GM19328 (cell line): ENCODE results near the gene ITGB1BP1.

Experiments used
- ATAC-seq: cut with Tn5 transposase; IDR thresholded peaks from one replicate; pipeline ENCODE4 v1.9.1; 2021; ENCODE audit warnings: mild to moderate bottlenecking, moderate library complexity; ENCODE audit not compliant: unreplicated experiment

The ITGB1BP1 gene

DNA sequence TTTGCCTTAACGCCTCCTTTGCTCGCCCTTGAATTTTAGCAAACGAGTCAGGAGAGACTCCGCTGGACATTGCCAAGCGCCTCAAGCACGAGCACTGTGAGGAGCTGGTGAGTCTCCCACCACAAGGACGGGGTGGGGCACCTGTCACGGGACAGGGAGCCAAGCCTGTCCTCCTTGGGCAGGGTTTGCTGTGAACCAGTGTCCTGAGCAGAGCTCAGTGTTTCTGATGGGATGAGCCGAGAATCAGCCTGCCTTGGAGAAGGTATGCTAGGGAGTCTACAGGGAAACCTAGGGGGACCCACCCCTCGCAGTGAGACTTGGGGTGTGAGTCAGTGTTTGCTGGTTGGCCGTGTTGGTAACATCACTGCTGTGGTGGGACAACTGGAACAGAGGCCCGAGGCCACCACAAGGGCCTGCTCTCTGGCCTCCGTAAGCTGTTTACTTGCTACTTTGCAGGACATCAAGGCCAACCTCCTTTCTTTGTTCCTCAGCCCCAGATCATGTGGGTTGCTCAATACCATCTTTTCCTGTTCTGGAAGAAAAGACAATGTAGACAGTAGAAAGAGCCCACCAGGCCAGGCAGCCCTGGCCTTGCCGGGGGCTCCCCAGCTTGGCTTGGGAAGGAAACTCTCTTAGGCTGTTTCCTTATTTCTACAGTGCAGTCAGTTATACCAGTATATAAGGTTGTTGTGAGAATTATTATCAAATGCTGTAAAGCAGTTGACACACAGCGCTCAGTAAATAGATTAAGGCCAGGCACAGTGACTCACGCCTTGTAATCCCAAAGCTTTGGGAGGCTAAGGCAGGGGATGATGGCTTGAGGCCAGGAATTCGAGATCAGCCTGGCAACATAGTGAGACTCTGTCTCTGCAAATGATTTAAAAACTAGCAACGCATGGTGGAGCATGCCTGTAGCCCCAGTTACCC lies 42.4 kb downstream of the ITGB1BP1 start:
- ATAC-seq = no peak

DNA sequence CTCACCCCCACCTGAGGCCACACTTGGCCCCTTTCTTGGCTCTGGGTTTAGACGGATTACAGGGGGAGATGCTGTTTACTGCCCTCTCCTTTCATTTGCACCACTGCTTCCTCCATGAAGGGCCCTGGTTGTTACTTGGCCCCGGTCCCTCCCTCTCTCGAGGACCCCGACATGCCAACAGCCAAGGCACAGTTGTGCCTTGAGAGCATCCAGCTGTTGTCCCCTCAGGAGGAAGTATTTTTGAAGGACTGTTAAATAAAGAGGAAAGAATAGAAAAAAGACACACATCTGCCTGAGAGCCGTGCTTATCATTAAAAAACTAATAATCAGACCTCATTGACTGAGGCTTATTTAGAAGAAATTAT lies 44.0 kb downstream of the ITGB1BP1 start:
- ATAC-seq = no peak

DNA sequence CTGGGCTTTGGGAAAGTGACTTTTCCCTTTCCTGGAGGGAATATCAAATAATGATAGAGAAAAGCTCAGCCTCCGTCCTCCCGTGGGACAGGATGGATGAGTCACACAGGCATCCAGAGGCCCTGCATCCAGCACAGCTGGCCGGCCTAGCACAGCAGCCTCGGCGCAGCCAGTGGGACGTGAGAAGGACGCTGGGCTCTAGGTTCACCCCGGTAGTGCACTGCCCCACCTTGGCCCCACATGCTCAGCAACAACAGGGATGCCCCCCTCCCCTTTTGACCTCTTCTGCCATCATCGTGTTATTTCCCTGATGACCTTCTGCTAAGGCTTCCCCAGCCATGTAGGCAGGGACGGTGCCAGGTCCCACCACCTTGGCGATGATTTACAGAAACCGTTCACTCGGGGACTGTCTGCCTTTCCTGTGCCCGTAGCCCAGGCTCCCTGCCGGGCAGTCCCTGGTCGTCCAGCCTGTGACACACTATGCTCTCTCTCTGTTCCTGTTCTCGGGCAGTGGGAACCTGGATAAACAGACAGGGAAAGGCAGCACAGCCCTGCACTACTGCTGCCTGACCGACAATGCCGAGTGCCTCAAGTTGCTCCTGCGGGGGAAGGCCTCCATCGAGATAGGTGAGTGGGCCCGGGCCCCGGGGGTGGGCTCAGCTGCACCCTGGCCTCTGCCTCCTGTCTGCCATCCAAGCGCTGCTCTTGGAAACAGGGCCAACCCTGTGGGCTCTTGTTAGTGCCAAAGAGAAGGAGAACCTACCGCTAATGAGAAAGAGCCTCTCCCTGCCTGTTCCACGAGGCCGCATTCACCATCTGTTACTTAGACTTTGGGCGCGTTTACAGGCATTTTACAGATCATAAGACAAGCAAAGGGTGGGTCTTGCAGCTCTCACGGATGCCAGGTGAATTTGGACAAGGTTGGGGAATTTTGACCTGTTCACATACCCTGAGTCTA lies 44.6 kb downstream of the ITGB1BP1 start:
- ATAC-seq = no peak

- ATAC-seq = no peak
Observed at GRCh38 chr2:9377461-9378097, 45.7 kb downstream of the ITGB1BP1 start.

DNA sequence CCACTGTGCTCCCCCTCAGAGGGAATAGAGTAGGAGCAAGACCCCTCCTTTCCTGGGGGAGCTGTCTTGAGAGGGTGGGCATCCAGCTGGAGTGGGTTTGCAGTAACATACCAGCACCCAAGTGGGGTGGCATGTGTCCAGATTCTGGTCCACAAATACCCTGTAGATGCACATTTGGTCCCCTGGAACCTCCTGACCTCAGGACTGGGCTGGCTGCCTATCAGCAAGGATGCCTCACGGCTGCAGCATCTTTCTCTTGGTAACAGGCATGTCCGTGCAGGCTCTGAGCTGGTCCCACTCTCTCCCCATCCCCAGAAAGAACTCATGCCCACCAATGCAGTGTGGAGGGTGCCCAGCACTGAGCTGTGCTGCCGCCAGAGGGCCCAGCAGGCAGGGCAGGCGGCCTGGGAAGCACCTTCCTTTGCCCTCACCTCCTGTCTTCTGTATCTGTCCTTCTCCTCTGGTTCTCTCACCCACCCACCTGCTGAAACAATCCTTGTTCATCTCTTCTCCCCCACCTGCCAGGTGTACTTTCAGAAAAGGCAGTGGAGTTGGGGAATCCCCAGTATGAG lies 47.4 kb downstream of the ITGB1BP1 start:
- ATAC-seq = no peak

DNA sequence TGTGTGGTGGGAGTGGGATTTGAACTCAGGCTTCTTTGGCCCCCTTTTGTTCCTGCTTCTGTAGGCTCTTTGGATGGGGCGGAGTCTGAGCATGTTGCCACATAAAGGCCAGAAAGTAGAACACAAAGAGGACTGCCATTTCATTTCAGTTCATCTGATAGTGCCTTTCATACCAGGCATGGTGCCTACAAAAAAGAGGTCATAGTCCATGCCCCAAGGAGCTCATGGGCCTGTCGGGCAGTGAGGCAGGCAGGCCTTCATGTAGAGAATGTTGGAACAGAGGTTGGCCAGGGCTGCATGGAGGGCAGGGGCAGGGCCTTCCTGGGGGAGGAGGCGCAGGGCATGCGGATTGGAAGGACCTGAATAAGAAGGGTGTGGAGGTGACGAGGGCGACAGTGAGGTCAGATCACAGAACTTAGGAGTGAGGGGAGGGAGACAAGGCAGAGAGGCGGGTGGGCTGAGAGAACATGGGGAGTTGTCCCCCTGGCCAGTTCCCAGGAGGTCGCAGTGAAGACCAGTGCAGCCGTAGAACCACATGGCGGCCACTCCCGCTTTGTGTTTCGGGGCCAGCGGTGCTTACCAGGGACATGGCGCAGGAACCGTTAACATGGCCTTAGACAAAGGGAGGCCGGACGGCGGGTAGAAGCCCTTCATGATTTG lies 49.1 kb downstream of the ITGB1BP1 start:
- no peak for ATAC-seq

DNA sequence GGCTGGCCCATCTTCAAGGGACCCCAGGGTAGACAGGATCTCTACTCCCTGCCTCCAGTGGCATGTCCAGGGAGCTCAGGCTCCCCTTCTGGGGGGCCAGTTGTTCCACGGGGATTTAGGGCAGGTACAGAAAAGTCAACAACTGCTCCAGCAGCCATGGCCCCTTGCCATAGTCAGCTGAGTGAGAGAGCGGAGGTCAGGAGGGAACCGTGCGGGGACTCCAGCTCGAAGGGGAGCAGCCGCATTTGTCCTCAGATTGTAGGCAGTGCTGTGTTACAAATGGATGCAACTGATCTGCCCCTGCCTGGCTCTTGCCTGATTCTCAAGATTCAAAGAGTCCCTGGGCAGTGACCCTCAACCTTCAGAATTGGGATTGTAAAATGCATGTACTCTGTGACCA lies 49.9 kb downstream of the ITGB1BP1 start:
- no peak for ATAC-seq

GRCh38 chr2:9373047-9373446 lies 50.3 kb downstream of the ITGB1BP1 start:
- no peak for ATAC-seq

DNA sequence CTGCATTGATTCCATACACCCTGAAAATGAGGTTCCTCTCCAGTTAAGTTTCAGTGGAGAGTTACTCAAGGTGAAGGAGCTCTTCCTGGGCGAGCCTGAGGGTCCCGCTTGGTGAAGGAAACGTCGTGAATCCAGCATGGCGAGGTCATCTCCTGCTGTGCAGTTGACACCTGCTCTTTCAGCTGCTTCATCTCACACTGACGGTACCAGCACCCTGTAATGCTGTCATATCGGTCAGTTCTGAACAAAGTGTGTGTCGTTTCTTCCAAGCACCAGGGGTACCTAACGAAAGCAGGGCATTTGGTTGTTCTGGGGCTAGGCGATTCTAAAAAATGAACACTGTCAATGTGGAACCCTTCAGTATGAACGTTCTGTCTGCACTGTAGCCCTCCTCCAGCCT lies 52.6 kb downstream of the ITGB1BP1 start:
- no peak for ATAC-seq

- no peak for ATAC-seq
Observed at GRCh38 chr2:9366026-9366425, 57.3 kb downstream of the ITGB1BP1 start.

DNA sequence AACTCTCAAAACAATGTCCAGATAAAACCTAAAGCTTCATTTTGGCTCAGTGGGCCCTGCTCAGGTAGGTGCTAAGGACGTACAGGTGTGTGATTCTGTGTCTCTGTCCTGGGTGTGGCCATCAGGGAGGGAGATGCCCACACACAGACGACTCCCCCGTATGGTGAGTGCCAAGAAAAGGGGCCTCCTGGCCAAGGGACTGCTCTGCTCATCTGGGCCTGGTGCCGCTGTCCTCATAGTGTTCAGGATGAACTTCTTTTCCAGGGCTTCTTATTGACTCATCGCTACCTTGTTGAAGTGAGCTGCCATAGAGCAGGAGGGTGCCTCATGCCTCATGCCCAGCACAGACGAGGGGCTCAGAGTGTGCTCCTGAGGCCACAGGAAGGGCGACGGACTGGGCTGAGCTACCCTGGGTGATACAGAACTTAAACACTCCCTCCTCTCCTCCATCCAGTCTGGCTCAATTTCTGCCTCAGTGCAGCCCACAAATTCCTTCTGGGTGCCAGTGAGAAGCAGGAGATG lies 57.8 kb downstream of the ITGB1BP1 start:
- no peak for ATAC-seq

DNA sequence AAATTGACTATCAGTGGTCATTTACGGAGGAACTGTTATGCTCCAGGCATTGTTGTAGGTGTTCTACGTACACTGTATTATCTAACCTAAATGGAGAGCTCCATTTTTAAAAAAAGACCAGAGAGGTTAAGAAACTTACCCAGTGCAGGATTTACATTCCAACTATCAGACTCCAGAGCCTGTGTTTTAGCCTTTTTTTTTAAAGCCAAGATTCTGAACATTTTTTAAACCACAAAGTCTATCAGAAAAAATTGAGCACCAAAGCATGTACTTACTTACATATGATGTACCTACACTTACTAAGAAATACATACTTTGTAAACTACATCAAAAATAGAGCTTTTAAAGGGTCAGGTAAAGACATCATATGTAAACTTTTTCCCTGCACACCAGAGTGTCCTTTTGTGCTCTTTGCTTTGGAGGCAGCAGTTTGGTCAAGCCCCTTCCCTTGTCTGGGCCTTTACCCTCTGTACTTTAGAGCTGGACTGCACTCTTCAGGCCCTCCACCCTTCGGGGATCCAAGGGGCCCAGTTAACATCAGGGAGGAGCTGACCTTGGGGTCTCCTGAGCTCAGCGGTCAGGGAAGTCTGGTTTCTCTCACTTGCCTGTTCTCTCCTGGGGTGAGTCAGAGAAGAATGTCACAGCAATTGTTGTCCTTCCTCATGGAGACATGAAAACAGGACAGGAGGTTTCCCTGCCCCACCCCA lies 58.4 kb downstream of the ITGB1BP1 start:
- ATAC-seq = no peak

DNA sequence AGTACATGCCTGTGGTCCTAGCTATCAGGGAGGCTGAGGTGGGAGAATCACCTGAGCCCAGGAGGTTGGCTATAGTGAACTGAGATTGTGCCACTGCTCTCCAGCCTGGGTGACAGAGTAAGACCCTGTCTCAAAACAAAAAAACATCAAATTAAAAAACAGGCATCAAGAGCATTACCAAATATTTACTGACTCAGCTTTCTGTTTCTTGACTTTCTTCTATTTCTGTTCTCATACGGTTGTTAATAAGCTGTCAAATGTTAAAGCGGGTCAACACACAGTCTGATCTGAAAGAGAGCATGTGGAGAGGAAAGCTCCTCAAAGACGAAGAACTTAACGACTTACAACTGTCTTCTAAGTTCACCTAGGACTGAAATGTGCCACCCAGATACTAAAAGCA lies 59.0 kb downstream of the ITGB1BP1 start:
- no peak for ATAC-seq

GRCh38 chr2:9360701-9361100 lies 62.6 kb downstream of the ITGB1BP1 start:
- ATAC-seq = no peak

DNA sequence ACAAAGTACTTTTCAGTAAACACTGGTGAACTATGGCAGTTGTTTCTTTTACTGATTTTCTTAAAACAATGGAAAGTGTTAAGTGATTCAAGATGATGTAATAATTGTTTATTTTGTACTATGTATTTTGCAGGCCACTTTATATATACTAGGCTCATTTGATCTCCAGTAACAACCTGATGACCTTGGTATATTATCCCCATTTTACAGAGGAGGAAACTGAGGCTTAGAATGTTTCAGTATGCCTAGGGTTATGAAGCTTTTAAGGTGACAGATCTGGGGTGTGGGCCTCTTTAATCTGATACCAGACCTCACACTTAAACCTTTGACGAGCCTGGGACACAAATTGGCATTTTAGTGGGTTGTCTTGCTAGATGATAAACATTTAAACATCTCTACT lies 63.2 kb downstream of the ITGB1BP1 start:
- ATAC-seq = no peak

GRCh38 chr2:9359463-9359862 lies 63.9 kb downstream of the ITGB1BP1 start:
- no peak for ATAC-seq

GRCh38 chr2:9358846-9359245 lies 64.5 kb downstream of the ITGB1BP1 start:
- ATAC-seq = no peak

DNA sequence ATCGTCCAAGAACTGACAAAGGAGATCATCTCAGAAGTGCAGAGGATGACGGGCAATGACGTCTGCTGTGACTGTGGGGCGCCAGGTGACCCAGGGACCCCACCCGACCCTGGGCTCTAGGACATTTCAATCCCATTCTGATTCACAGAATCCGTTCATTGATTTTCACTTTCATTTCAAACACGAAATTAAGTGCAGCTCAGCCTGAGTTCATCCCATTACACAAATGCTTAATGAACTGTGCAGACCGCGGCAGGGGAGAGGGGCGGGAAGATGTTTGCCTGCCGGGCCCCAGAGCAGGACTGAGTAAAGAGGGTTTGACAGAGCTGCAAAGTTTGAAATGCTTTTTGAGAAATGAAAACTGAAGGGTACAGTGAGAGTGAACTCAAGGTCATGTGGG lies 67.1 kb downstream of the ITGB1BP1 start:
- no peak for ATAC-seq

DNA sequence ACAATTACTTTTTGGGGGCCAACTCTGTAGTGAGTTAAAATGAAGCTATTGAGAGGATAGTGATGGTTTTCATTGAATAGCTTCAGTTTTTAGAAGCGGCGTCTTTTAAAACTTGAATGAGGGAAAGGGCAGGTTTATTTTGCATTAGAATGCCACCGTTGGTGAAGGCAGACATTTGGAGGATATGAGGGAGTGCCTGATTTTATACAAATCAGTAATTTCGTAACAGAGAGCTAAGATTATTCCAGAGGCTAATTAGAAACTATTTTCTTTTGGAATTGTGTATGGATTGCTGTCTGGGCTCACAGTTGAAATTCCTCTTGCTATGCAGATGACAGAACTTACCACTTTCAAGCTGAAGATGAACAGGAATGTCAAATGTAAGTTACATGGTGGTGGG lies 67.6 kb downstream of the ITGB1BP1 start:
- ATAC-seq = no peak

- ATAC-seq = no peak
Observed at GRCh38 chr2:9355270-9355669, 68.1 kb downstream of the ITGB1BP1 start.
